PC-9 (cell line): ENCODE measurements around the gene MYCL. TPM values are rescaled to one million over a fixed set of nuclear protein-coding genes. Genes with fewer than 3 reads are reported as not detected.

Experiments
- BruUV-seq: library from RNA; stranded (reverse); fragments of 400-500 nt; replicated peaks from 2 replicates; lab custom pipeline; 2021; lab: Mats Ljungman, UMichigan
- CTCF ChIA-PET: fragments of 300-600 bp; sonication (Branson Sonifier 250); formaldehyde crosslinking; loops from one replicate; lab custom pipeline; 2022; ENCODE audit warnings: antibody characterized with exemption; lab: Charles Lee
- POLR2A ChIA-PET: fragments of 300-600 bp; sonication (Branson Sonifier 250); formaldehyde crosslinking; loops from one replicate; lab custom pipeline; 2022; ENCODE audit warnings: antibody characterized with exemption; ENCODE audit not compliant: unreplicated experiment; lab: Charles Lee
- DNase-seq, 2 experiments: peaks; one replicate each; pipeline versions ENCODE4 v3.0.0 to v3.0.0-alpha.2; 2015 to 2022; ENCODE audit warnings: mixed read lengths in 1 of 2
- H2AFZ ChIP-seq: fragments of 200-600 bp; sonication (generic); 2 replicates; pipeline ENCODE4 v1.8.1; 2017; ENCODE audit warnings: antibody characterized with exemption
- H3F3A ChIP-seq: fragments of 200-600 bp; sonication (generic); 2 replicates; pipeline ENCODE4 v1.8.1; 2017; ENCODE audit warnings: antibody characterized with exemption, mild to moderate bottlenecking, low read depth; ENCODE audit not compliant: insufficient read depth
- H3K27ac ChIP-seq: fragments of 200-600 bp; sonication (generic); 2 replicates; pipeline ENCODE4 v1.6.1; 2016; ENCODE audit warnings: mixed run types
- H3K27me3 ChIP-seq: fragments of 200-600 bp; sonication (generic); 2 replicates; pipeline ENCODE4 v1.6.1; 2016; ENCODE audit warnings: low read depth, mixed run types; ENCODE audit not compliant: insufficient read depth
- H3K36me3 ChIP-seq: fragments of 200-600 bp; sonication (generic); 2 replicates; pipeline ENCODE4 v1.6.1; 2016; ENCODE audit warnings: low read depth, mixed run types
- H3K4me1 ChIP-seq: fragments of 200-600 bp; sonication (generic); replicated peaks from 2 replicates; pipeline ENCODE4 v1.6.1; 2016; ENCODE audit warnings: mixed run types; ENCODE audit not compliant: insufficient read depth
- H3K4me2 ChIP-seq: fragments of 200-600 bp; sonication (generic); 2 replicates; pipeline ENCODE4 v1.6.1; 2017; ENCODE audit warnings: mixed run types
- H3K4me3 ChIP-seq: fragments of 200-600 bp; sonication (generic); 2 replicates; pipeline ENCODE4 v1.6.1; 2016; ENCODE audit warnings: mixed run types
- H3K79me2 ChIP-seq: fragments of 200-600 bp; sonication (generic); 2 replicates; pipeline ENCODE4 v1.6.1; 2017; ENCODE audit warnings: low read depth, mixed run types
- H3K9me2 ChIP-seq: fragments of 200-600 bp; sonication (generic); 2 replicates; pipeline ENCODE4 v1.8.1; 2017; ENCODE audit warnings: mild to moderate bottlenecking; ENCODE audit not compliant: insufficient read depth
- H3K9me3 ChIP-seq: fragments of 200-600 bp; sonication (generic); 2 replicates; pipeline ENCODE4 v1.8.1; 2016; ENCODE audit warnings: low read depth; ENCODE audit not compliant: insufficient read depth
- H4K20me1 ChIP-seq: fragments of 200-600 bp; sonication (generic); 2 replicates; pipeline ENCODE4 v1.8.1; 2017; ENCODE audit not compliant: insufficient read depth
- CTCF ChIP-seq: fragments of 200-600 bp; sonication (generic); conservative IDR thresholded peaks from 2 replicates; pipeline ENCODE4 v1.6.1; 2017; ENCODE audit warnings: mixed run types, antibody characterized with exemption, mild to moderate bottlenecking, moderate library complexity
- EZH2 ChIP-seq: fragments of 200-600 bp; sonication (generic); IDR thresholded peaks from 2 replicates; pipeline ENCODE4 v1.8.0; 2017; ENCODE audit warnings: antibody characterized with exemption, low read depth
- intact Hi-C: fragments of 100-400 bp; cut with micrococcal nuclease; formaldehyde crosslinking; loops from one replicate; pipeline ENCODE4 v1.10.0; 2022; ENCODE audit not compliant: unreplicated experiment
- total RNA-seq: library from RNA; stranded (reverse); gene quantifications from 2 replicates; pipeline ENCODE4 v1.2.3, GENCODE V29; 2021

Gene MYCL
- total RNA-seq, 1 experiment from 2014 or later: 3.8 TPM

- intact Hi-C loops: no loop called here
- H3K79me2 ChIP-seq: peaks cover 47% of the 10 kb centered on the region
These were observed 44.4 kb downstream of the MYCL start for GRCh38 chr1:39857126-39857878.

GRCh38 chr1:39854738-39855137, 47.0 kb downstream of the MYCL start:
- H3K79me2 ChIP-seq: peaks cover 32% of the 10 kb centered on the region
- intact Hi-C loops: no loop called here
- CTCF ChIA-PET: no interaction called here

More at GRCh38 chr1:39857126-39857878, 44.4 kb downstream of the MYCL start:
- POLR2A ChIA-PET: interaction anchor here (0.6 kb wide), 2 partner anchors 45 to 151 kb away, joined by 4 to 6 read pairs; partner anchors contain the start of gene MYCL
- TF ChIP-seq CTCF: no peak
- TF ChIP-seq EZH2: no peak
- peaks cover 29% of the 10 kb centered on the region for H3F3A ChIP-seq
- H3K4me1 ChIP-seq: peaks cover 18% of the 10 kb centered on the region
- peaks cover 71% of the 10 kb centered on the region for H4K20me1 ChIP-seq
- peaks cover 16% of the 10 kb centered on the region for H3K36me3 ChIP-seq
- DNase-seq: no peak
- no peak overlapping the region for H3K27ac ChIP-seq
- H3K4me3 ChIP-seq: no peak overlapping the region
- CTCF ChIA-PET: interaction anchor here (0.6 kb wide), 1 partner anchor 13 kb away, joined by 6 read pairs; no protein-coding TSS in a partner anchor
- no peak overlapping the region for H3K4me2 ChIP-seq
- no TSS peak for BruUV-seq
- no peaks in the 10 kb centered on the region for H3K9me3 ChIP-seq
- H3K9me2 ChIP-seq: no peaks in the 10 kb centered on the region
- H2AFZ ChIP-seq: no peak overlapping the region
- H3K27me3 ChIP-seq: no peaks in the 10 kb centered on the region

GRCh38 chr1:39854314-39854713, 47.4 kb downstream of the MYCL start:
- intact Hi-C loops: no loop called here
- Histone ChIP-seq H3K4me2 (no peak overlapping the region), H3K4me3 (no peak overlapping the region), H4K20me1 (peaks cover 57% of the 10 kb centered on the region), H3K27ac (no peak overlapping the region), H3K36me3 (peaks cover 16% of the 10 kb centered on the region), H3K9me3 (no peaks in the 10 kb centered on the region), H3K27me3 (no peaks in the 10 kb centered on the region), H3F3A (peaks cover 35% of the 10 kb centered on the region), H2AFZ (no peak overlapping the region), H3K9me2 (no peaks in the 10 kb centered on the region), H3K4me1 (peaks cover 37% of the 10 kb centered on the region), H3K79me2 (peaks cover 28% of the 10 kb centered on the region)
- no peak for DNase-seq
- ChIA-PET POLR2A (no interaction called here), CTCF (no interaction called here)
- BruUV-seq: no TSS peak
- TF ChIP-seq CTCF: no peak
- TF ChIP-seq EZH2: no peak

More at GRCh38 chr1:39854738-39855137, 47.0 kb downstream of the MYCL start:
- TF ChIP-seq CTCF: no peak
- TF ChIP-seq EZH2: no peak
- Histone ChIP-seq H3K4me3 (no peak overlapping the region), H3K36me3 (peaks cover 16% of the 10 kb centered on the region), H4K20me1 (peaks cover 61% of the 10 kb centered on the region), H3K9me3 (no peaks in the 10 kb centered on the region), H3K4me1 (peaks cover 37% of the 10 kb centered on the region), H3K9me2 (no peaks in the 10 kb centered on the region), H2AFZ (no peak overlapping the region), H3K27ac (no peak overlapping the region), H3K4me2 (no peak overlapping the region), H3K27me3 (no peaks in the 10 kb centered on the region), H3F3A (peaks cover 35% of the 10 kb centered on the region)
- no peak for DNase-seq
- no TSS peak for BruUV-seq
- POLR2A ChIA-PET: no interaction called here
